GM21717 (cell line): Measurements from ENCODE around the gene SUN1.
"Not testable (repeated sequence)": the region's sequence is repeated elsewhere in the genome, so short reads cannot be mapped to it uniquely, and the experiment has no call there.

Experiments used
- ATAC-seq: cut with Tn5 transposase; IDR thresholded peaks from one replicate; pipeline ENCODE4 v1.9.1; 2021; ENCODE audit warnings: mild to moderate bottlenecking, moderate library complexity; ENCODE audit not compliant: unreplicated experiment

Gene SUN1

GRCh38 chr7:916291-916941, 84.1 kb downstream of the SUN1 start:
- ATAC-seq = no peak

GRCh38 chr7:917255-918117, 85.2 kb downstream of the SUN1 start:
- ATAC-seq = no peak

GRCh38 chr7:918118-918425, 85.8 kb downstream of the SUN1 start:
- ATAC-seq = no peak

GRCh38 chr7:918441-919113, 86.3 kb downstream of the SUN1 start:
- ATAC-seq = no peak

- ATAC-seq = no peak
Observed at GRCh38 chr7:919114-919442, 86.8 kb downstream of the SUN1 start.

GRCh38 chr7:919924-920341, 87.7 kb downstream of the SUN1 start:
- ATAC-seq = no peak

- ATAC-seq = no peak
Observed at GRCh38 chr7:920351-921070, 88.2 kb downstream of the SUN1 start.

- no peak for ATAC-seq
Observed at GRCh38 chr7:921071-921461, 88.8 kb downstream of the SUN1 start.

- ATAC-seq = no peak
Observed at GRCh38 chr7:921581-922333, 89.5 kb downstream of the SUN1 start.

GRCh38 chr7:922334-923107, 90.2 kb downstream of the SUN1 start:
- no peak for ATAC-seq

GRCh38 chr7:923108-924041, 91.1 kb downstream of the SUN1 start:
- peak; percentile 76 for ATAC-seq

- not testable (repeated sequence) for ATAC-seq
Observed at GRCh38 chr7:924042-924441, 91.8 kb downstream of the SUN1 start.
